Neuronal stem cell (in vitro differentiated cells): Measurements from ENCODE around the gene REC8.
A peak's percentile ranks its signal among the peaks of the same experiment; 100 is the strongest.

Source experiments
- DNase-seq: peaks from one replicate; pipeline ENCODE4 v3.0.0-alpha.2; 2013; ENCODE audit warnings: low spot score
- H2AFZ ChIP-seq: one replicate; pipeline ENCODE4 v1.6.1; 2013; ENCODE audit warnings: mild to moderate bottlenecking, low read length, inconsistent platforms
- H2AK5ac ChIP-seq: 2 replicates; pipeline ENCODE4 v1.6.1; 2013; ENCODE audit warnings: low read depth, mild to moderate bottlenecking, inconsistent platforms, low read length, moderate library complexity, mixed read lengths
- H2BK120ac ChIP-seq: 2 replicates; pipeline ENCODE4 v1.6.1; 2013; ENCODE audit warnings: low read depth, mild to moderate bottlenecking, inconsistent platforms, low read length, moderate library complexity, mixed read lengths
- H2BK12ac ChIP-seq: one replicate; pipeline ENCODE4 v1.6.1; 2013; ENCODE audit warnings: low read length, inconsistent platforms
- H2BK15ac ChIP-seq: 2 replicates; pipeline ENCODE4 v1.6.1; 2013; ENCODE audit warnings: mild to moderate bottlenecking, low read length, inconsistent platforms, mixed read lengths
- H2BK5ac ChIP-seq: one replicate; pipeline ENCODE4 v1.6.1; 2013; ENCODE audit warnings: inconsistent platforms, mild to moderate bottlenecking, low read length, moderate library complexity
- H3K14ac ChIP-seq: one replicate; pipeline ENCODE4 v1.6.1; 2013; ENCODE audit warnings: low read length, inconsistent platforms
- H3K18ac ChIP-seq: 2 replicates; pipeline ENCODE4 v1.6.1; 2013; ENCODE audit warnings: low read length, inconsistent platforms
- H3K23ac ChIP-seq: 2 replicates; pipeline ENCODE4 v1.6.1; 2013; ENCODE audit warnings: low read depth, mild to moderate bottlenecking, mixed read lengths, low read length, inconsistent platforms; ENCODE audit not compliant: poor library complexity
- H3K27ac ChIP-seq: replicated peaks from 3 replicates; pipeline ENCODE4 v1.5.1; 2013; ENCODE audit warnings: low read length, inconsistent platforms
- H3K27me3 ChIP-seq, 3 experiments: 2 replicates each; pipeline ENCODE4 v1.6.1; 2013; ENCODE audit warnings: low read length in 3 of 3, mild to moderate bottlenecking in 2 of 3, inconsistent platforms in 1 of 3, low read depth in 1 of 3, mixed read lengths in 1 of 3, moderate library complexity in 1 of 3; ENCODE audit not compliant: control insufficient read depth in 3 of 3, insufficient read depth in 3 of 3
- H3K36me3 ChIP-seq, 2 donors: replicated peaks in 1 of 2; 2 replicates each; pipeline ENCODE4 v1.6.1; 2013; ENCODE audit warnings: low read length in 2 of 2; ENCODE audit not compliant: control insufficient read depth in 2 of 2, insufficient read depth in 2 of 2
- H3K4ac ChIP-seq: 2 replicates; pipeline ENCODE4 v1.6.1; 2013; ENCODE audit warnings: inconsistent platforms, mild to moderate bottlenecking, low read length, moderate library complexity
- H3K4me1 ChIP-seq, 2 donors: 1 replicate in 1 of 2; 2 replicates in 1 of 2; pipeline ENCODE4 v1.6.1; 2013; ENCODE audit warnings: low read length in 2 of 2, low read depth in 1 of 2; ENCODE audit not compliant: control insufficient read depth in 2 of 2, insufficient read depth in 1 of 2
- H3K4me2 ChIP-seq: one replicate; pipeline ENCODE4 v1.6.1; 2013; ENCODE audit warnings: mild to moderate bottlenecking, low read length, inconsistent platforms; ENCODE audit not compliant: insufficient read depth, poor library complexity, severe bottlenecking
- H3K4me3 ChIP-seq, 2 donors: 2 replicates each; pipeline ENCODE4 v1.5.1; 2013; ENCODE audit warnings: low read length in 2 of 2, mild to moderate bottlenecking in 2 of 2, inconsistent platforms in 1 of 2, moderate library complexity in 1 of 2
- H3K79me1 ChIP-seq: one replicate; pipeline ENCODE4 v1.6.1; 2013; ENCODE audit warnings: low read depth, mild to moderate bottlenecking, inconsistent platforms, low read length, moderate library complexity
- H3K9ac ChIP-seq: one replicate; pipeline ENCODE4 v1.6.1; 2013; ENCODE audit warnings: mild to moderate bottlenecking, low read depth, low read length, inconsistent platforms; ENCODE audit not compliant: poor library complexity
- H3K9me3 ChIP-seq, 2 donors: replicated peaks in 1 of 2; 2 replicates each; pipeline versions ENCODE3 to v1.6.1; 2013; ENCODE audit warnings: low read length in 2 of 2, mild to moderate bottlenecking in 2 of 2, inconsistent platforms in 1 of 2, low read depth in 1 of 2, mixed read lengths in 1 of 2, moderate library complexity in 1 of 2; ENCODE audit not compliant: control insufficient read depth in 2 of 2, insufficient read depth in 1 of 2
- H4K8ac ChIP-seq: one replicate; pipeline ENCODE4 v1.6.1; 2013; ENCODE audit warnings: low read depth, mild to moderate bottlenecking, inconsistent platforms, low read length, moderate library complexity
- H4K91ac ChIP-seq: one replicate; pipeline ENCODE4 v1.6.1; 2013; ENCODE audit warnings: low read length, low read depth, mild to moderate bottlenecking, inconsistent platforms; ENCODE audit not compliant: poor library complexity
- WGBS, 2 donors: extraction: QIAGEN DNeasy Blood & Tissue Kit; methylation state at CpG; one replicate each; pipeline ENCODE4 v1.1.7; 2013; ENCODE audit warnings: missing lambda C conversion rate in 2 of 2, mixed read lengths in 1 of 2; ENCODE audit not compliant: insufficient read length in 2 of 2, insufficient replicate concordance in 1 of 2; ENCODE audit errors: extremely low coverage in 2 of 2; 5-methylcytosine and 5-hydroxymethylcytosine counted together

The REC8 gene

DNA sequence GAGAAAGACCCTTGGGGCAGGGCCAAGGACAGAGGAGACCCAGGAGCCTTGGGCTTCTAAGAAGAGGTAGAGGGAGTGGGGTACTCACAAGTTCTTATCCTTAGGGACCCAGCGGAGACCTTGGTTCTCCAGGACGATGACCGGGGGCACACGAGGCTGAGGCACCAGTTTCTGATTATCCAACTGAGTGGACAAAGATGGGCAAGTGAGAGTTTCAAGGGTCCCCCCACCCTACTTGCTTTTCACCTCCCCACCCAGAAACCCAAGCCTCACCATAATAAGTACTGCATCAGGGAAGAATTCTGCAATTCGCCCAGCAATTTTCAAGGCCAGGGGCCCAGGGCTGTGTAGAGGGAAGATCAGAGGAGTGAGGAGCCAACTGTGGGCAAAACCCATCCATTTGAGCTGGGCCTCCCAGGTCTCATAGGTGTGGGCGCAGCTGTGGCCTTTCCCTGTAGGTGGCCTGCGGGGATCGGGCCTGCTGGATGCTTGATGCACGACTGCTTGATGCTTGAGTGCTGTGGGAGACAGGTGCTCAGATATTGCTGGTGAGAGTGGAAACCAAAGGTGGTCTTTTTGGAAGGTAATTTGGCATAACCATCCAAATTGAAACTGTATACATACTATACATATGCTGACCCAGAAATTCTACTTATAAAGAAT lies 32.5 kb upstream of the REC8 start:
- no peak overlapping the region for H3K27ac ChIP-seq
- peaks cover 7% of the 10 kb centered on the region for H3K79me1 ChIP-seq
- no peaks in the 10 kb centered on the region for H3K9me3 ChIP-seq
- H3K23ac ChIP-seq = no peak overlapping the region
- no peak overlapping the region for H4K91ac ChIP-seq
- H4K8ac ChIP-seq = no peak overlapping the region
- peak overlapping the region in 1 of 2 donors; percentile 11 for H3K4me3 ChIP-seq
- H2BK5ac ChIP-seq = no peak overlapping the region
- H3K18ac ChIP-seq = no peak overlapping the region
- H3K4me2 ChIP-seq = no peak overlapping the region
- no peak overlapping the region for H2AFZ ChIP-seq
- H3K14ac ChIP-seq = no peak overlapping the region
- no peak overlapping the region for H3K4ac ChIP-seq
- no peak for DNase-seq
- no peak overlapping the region for H2BK120ac ChIP-seq
- no CpG with 5 or more reads among the region's 9 CpGs for WGBS, 2 donors
- H3K27me3 ChIP-seq = no peaks in the 10 kb centered on the region
- peaks cover 25 to 51% of the 10 kb centered on the region in 2 donors for H3K36me3 ChIP-seq
- H2AK5ac ChIP-seq = no peak overlapping the region
- H2BK15ac ChIP-seq = no peak overlapping the region
- H3K4me1 ChIP-seq = peaks cover 12 to 14% of the 10 kb centered on the region in 2 donors
- no peak overlapping the region for H3K9ac ChIP-seq
- no peak overlapping the region for H2BK12ac ChIP-seq

- Histone ChIP-seq H3K4me3 (peak within 1 kb of the TSS; percentile 90 to 93), H3K14ac (peak within 1 kb of the TSS; percentile 40), H3K79me1 (peaks cover 7% of the 10 kb centered on the region), H2AK5ac (peak within 1 kb of the TSS; percentile 91), H4K91ac (peak within 1 kb of the TSS; percentile 77), H2AFZ (peak within 1 kb of the TSS; percentile 83), H3K27me3 (no peaks in the 10 kb centered on the region), H2BK120ac (no peak within 1 kb of the TSS), H3K23ac (peak within 1 kb of the TSS; percentile 94), H4K8ac (no peak within 1 kb of the TSS), H3K4me1 (peaks cover 14 to 19% of the 10 kb centered on the region in 2 donors), H3K18ac (peak within 1 kb of the TSS; percentile 99), H2BK5ac (peak within 1 kb of the TSS; percentile 98), H3K27ac (peak within 1 kb of the TSS; percentile 94), H3K4me2 (peak within 1 kb of the TSS; percentile 88), H3K9ac (peak within 1 kb of the TSS; percentile 99), H3K36me3 (peaks cover 27 to 58% of the 10 kb centered on the region in 2 donors), H2BK15ac (peak within 1 kb of the TSS; percentile 83), H3K4ac (no peak within 1 kb of the TSS), H2BK12ac (peak within 1 kb of the TSS; percentile 53), H3K9me3 (no peaks in the 10 kb centered on the region)
- no CpG with 5 or more reads among the region's 65 CpGs for WGBS, 2 donors
- DNase-seq = peak; percentile 99
These were observed 30.6 kb upstream of the REC8 start, which contains the start of gene EMC9 for GRCh38 chr14:24141097-24141880. TSS of gene EMC9 (minus strand) at chr14:24141591. CDS start at chr14:24141304, 287 bp downstream.

DNA sequence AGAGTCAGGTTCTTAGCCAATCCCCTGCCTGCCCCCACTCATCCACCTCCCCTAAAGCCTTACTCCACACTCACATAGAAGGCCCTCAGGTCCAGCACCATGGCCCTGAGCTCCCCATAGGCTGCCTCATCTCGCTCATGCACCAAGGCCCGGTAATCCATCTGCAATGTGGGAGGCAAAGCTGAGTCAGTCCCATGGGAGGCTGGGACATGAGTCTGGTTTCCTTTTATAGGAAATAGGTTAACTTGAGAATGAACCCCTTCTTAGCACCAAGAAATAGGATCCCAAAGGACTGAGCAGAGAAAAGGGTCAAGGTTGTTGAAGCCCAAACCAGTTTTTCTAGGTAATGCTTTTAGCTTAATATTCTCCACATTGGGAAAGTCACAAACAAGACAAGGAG lies 28.4 kb upstream of the REC8 start:
- WGBS, 2 donors = no CpG with 5 or more reads among the region's 2 CpGs

GRCh38 chr14:24144451-24144850 lies 27.4 kb upstream of the REC8 start:
- Histone ChIP-seq H3K4me1 (peaks cover 12 to 19% of the 10 kb centered on the region in 2 donors), H2BK12ac (no peak overlapping the region), H3K14ac (no peak overlapping the region), H3K4me3 (no peak overlapping the region), H3K4me2 (no peak overlapping the region), H4K8ac (no peak overlapping the region), H2BK5ac (no peak overlapping the region), H4K91ac (no peak overlapping the region), H3K4ac (no peak overlapping the region), H2BK120ac (no peak overlapping the region), H3K27me3 (no peaks in the 10 kb centered on the region), H3K36me3 (peaks cover 12 to 43% of the 10 kb centered on the region in 2 donors), H3K18ac (no peak overlapping the region), H3K27ac (no peak overlapping the region), H3K9me3 (no peaks in the 10 kb centered on the region), H2BK15ac (no peak overlapping the region), H3K79me1 (peaks cover 16% of the 10 kb centered on the region), H2AK5ac (no peak overlapping the region), H2AFZ (no peak overlapping the region), H3K9ac (no peak overlapping the region), H3K23ac (no peak overlapping the region)
- no peak for DNase-seq
- no CpG with 5 or more reads among the region's 1 CpG for WGBS, 2 donors

More for the DNA sequence above, 28.4 kb upstream of the REC8 start:
- Histone ChIP-seq H4K8ac (no peak overlapping the region), H2AK5ac (no peak overlapping the region), H3K9me3 (no peaks in the 10 kb centered on the region), H3K4ac (no peak overlapping the region), H2BK120ac (no peak overlapping the region), H3K4me2 (no peak overlapping the region), H2BK5ac (no peak overlapping the region), H3K23ac (no peak overlapping the region), H3K27me3 (no peaks in the 10 kb centered on the region), H3K79me1 (peaks cover 16% of the 10 kb centered on the region), H3K36me3 (peaks cover 17 to 44% of the 10 kb centered on the region in 2 donors), H3K9ac (no peak overlapping the region), H3K18ac (no peak overlapping the region), H3K14ac (no peak overlapping the region), H4K91ac (no peak overlapping the region), H3K4me3 (no peak overlapping the region), H3K27ac (no peak overlapping the region), H3K4me1 (peaks cover 12 to 19% of the 10 kb centered on the region in 2 donors), H2BK12ac (no peak overlapping the region), H2BK15ac (no peak overlapping the region), H2AFZ (no peak overlapping the region)
- no peak for DNase-seq
